HG03521 (cell line): ENCODE results near the gene AEN.

ENCODE experiments used
- ATAC-seq: cut with Tn5 transposase; IDR thresholded peaks from one replicate; pipeline ENCODE4 v1.9.1; 2021; ENCODE audit warnings: mild to moderate bottlenecking, moderate library complexity; ENCODE audit not compliant: unreplicated experiment

Gene AEN, protein sequence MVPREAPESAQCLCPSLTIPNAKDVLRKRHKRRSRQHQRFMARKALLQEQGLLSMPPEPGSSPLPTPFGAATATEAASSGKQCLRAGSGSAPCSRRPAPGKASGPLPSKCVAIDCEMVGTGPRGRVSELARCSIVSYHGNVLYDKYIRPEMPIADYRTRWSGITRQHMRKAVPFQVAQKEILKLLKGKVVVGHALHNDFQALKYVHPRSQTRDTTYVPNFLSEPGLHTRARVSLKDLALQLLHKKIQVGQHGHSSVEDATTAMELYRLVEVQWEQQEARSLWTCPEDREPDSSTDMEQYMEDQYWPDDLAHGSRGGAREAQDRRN

DNA sequence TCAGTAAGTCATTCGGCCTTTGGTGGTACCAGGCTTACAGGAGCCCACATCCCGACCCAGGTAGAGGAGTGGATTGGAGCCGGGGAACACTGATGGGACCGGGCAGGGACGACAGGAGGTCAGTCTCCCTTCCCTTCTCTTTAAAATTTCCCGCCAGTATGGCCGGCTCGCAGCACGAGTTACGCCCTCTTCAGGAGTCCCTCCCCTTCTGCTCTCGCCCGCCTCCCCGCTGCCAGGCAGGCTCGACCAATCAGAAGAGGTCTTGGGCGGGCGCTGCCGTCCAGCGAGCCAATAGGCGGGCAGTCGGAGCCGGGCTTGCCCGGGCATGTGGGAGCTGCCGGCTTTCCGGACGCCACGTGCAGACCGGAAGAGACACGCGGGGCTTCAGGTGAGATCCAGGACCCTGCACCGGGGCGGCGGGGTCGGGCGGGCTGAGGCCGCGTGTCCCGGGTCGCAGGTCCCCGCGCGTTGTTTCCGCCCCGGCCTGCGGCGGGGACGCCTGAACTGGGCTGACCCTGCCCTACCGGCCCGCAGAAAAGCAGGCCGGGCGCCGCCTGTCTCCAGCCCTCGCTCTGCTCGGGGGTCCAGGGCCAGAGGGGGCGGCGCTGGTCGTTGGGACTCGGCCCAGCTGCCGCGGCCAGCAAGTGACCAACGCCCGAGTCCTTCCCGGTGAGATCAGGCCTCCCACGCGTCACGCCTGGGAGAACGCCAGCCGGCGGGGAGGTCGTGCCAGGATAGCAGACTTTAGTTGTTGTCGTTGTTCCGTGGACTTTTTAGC is at the start of gene AEN:
Gene AEN (plus strand): TSS at position 346 of the 778 bp plus-strand sequence. CDS start 4,870 bp downstream, outside the sequence.
- ATAC-seq: peak; percentile 96

DNA sequence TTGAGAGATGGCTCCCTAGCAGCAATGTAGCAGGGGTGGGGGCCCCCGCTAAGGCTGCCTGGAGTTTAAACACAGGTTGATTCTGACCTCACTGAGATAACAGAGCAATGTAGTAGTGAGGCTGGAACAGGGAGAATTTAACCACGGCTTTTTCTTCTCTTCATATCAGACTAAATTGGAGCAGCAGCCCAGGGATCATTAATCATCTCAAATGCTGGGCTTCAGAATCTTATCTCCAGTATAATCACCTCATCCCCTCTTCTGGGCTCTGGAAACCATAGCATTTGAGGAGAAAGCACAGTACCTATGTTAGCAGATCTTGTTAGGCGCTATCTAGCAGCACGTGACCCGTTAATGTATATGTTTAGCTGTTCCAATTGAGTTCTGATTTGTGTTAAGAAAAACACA is 49.3 kb upstream of the AEN start:
- ATAC-seq: no peak

DNA sequence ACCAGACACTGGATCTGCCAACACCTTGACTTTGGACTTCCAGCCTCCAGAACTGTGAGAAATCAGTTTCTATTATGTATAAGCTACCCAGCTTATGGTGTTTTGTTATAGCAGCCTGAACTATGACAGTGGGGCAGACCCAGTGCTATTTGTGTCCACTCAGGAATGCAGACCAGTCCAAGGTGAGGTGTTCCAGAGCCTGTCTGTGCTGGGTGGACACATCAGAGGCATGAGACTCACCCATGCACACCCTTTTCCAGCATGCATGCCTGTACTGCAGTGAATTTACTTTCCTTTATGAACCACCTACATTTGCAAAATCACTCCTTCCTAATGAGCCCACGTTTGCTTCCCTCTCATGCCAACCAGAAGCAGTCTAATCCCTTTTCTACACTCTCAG is 47.1 kb upstream of the AEN start:
- ATAC-seq: no peak

DNA sequence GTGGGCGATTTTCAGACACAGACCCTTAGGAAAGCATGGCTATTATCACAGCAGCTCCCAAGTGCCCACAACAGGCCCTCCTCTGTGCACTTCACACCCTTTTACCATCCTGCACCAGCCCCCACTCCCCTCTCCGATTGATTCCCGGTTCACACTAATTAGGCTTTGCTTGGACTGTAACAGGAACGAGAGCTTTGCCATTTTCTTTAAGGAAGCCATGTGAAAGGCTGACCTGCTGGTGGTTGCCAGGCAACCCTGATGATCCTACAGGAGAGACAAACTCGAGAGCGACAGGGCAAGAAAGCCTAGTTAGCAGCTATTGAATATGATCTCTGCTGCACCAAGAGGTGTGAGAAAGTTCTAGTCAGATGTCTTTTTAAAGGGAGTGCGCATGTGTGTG is 46.5 kb upstream of the AEN start:
- ATAC-seq: no peak

DNA sequence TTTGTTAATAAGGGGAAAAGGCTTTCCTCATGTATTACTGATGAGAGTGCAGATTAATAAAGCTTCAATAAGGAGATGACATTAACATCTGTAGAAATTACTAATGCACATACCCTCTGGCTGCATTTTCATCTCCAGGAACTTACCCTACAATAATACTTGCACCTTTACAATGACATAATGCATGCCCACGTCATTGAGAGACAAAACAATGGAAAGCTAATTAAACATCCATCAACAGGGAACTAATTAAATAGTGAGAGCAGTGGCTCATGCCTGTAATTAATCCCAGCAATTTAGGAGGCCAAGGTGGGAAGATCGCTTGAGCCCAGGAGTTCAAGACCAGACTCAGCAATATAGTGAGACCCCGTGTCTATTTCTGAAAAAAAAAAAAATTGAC is 41.8 kb upstream of the AEN start:
- ATAC-seq: no peak

DNA sequence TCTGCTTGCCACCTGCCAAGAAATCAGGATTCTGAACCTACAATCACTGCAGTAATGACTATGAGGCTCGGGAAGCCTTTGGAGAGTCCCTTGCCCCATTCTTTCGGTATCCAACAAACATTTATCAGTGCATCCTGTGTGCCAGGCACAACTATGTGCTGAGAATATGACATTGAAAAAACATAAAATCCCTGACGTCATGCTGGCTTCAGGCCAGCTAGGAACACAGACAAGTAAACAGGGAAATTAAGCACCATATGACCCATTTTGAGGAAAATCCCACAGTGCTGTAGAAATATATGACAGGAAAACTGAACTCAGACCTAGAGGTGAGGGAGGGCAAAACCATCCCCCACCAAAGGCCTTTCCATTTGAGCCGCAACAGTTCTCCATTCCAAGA is 40.6 kb upstream of the AEN start:
- no peak for ATAC-seq

DNA sequence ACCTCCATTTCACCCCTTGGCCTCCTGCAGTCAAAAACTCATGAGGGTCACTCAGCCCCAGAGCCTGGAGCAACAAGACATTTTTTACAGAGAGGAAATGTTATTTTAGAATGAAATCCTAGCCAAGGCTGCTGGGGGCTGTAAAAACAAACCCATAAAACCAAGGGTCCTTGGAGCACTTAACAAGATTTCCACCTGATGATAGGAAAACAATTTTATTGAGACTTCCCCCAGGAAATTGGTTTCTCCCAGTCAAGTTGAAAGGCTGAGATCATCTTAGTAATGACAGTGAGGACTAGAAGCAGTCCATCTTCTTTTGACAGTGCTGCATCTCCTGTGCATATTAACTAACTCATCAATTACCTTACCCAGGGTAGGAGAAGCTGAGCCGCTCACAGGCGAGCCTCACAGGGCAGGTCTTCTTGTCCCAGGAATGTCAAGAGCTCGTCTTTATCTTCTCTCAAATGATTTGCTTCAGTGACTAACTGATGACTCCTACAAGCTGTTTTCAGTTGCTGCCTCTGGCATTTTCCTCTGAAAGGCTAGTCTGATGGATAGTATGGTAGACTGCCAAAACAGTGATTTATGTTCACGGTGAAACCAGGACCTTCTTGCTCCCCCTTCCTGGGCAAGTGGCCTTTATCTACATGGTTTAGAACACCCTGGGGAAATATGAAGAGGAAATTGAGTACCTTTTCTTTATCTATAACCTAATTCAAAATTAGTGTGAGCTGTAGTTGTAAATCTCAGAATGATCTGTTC is 34.6 kb upstream of the AEN start:
- ATAC-seq: no peak

DNA sequence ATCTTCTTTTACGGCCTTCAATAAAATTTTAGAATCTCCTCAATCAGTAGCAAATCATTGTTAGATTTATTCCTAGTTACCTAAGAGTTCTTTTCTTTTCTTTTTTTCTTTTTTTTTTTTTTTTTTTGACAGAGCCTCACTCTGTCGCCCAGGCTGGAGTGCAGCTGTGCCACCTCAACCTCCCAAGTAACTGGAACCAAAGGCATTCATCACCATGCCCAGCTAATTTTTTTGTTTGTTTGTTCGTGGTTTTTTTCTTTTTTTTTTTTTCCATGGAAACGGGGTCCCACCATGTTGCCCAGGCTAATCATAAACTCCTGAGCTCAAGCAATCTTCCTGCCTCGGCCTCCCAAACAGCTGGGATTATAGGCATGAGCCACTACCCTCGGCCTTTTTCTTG is 30.4 kb upstream of the AEN start:
- no peak for ATAC-seq

DNA sequence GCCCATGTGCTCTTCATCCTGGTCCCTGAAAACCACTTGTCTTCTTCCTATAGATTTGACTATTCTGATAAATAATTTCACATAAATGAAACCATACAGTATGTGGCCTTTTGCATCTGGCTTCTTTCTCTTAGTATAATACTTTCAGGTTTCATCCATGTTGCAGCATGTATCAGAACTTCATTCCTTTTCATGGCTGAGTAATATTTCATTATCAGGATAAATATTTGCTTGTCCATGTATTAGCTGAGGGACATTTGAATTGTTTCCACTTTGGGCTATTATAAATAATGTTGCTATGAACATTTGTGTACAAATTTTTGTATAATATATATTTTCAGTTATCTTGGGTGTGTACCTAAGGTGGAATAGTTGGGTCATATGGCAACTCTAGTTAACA is 29.8 kb upstream of the AEN start:
- ATAC-seq: no peak

DNA sequence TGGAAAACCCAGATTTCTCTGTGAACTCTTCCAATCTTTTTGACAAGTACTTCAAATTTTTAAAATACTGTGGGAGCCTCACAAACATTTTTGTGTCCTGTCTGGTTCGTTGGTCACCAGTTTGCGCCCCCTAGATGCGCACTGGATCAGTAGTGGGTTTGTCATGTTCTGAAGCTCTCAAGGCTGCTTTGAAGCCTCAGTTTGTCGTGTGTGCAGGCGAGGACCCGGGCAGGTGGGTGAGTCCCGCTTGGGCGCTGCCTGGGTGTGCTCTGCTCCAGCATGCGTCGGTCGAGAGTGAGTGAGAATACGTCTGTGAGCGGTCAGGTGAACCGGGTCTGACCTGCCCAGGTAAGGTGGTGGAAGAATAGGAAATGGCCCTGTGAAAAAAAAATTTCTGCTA is 17.3 kb upstream of the AEN start:
- no peak for ATAC-seq

DNA sequence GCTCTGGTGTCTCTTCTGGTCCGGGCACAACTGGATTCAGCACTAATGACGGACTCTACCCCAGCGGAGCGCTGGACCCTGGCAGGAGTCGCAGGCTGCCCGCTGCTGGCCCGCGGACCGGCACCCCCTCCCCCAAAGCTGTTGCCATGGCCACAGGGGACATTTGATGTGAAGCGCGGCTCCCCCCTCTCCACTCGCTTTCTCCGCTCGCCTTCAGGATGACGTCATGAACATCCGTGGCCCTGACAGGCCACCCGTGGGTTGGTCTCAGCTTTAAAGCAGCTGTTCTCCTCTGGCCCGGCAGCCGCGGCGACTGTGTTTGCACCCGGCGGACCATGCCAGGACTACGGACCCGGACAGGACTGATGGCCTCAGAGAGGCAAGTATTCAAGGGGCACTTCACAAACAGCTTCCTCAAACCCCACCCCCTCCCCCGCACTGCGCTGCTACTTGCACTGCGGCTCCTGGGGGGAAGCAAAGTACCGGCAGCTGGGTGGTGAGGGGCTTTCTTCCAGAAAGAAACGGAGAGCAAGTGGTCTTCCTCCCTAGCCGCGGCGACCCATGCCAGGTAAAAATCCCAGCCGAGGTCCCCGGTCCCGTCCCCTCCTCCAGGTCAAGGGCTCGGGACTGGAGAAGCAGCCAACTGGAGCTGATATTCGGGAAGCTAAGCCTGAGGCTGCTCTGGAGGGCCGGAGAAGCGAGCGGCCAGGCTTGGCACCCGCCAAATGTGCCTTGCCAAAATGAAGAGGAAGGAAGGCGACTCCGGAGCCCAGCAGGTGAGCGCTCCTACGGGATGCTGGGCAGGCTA is 16.6 kb upstream of the AEN start:
- ATAC-seq: no peak

DNA sequence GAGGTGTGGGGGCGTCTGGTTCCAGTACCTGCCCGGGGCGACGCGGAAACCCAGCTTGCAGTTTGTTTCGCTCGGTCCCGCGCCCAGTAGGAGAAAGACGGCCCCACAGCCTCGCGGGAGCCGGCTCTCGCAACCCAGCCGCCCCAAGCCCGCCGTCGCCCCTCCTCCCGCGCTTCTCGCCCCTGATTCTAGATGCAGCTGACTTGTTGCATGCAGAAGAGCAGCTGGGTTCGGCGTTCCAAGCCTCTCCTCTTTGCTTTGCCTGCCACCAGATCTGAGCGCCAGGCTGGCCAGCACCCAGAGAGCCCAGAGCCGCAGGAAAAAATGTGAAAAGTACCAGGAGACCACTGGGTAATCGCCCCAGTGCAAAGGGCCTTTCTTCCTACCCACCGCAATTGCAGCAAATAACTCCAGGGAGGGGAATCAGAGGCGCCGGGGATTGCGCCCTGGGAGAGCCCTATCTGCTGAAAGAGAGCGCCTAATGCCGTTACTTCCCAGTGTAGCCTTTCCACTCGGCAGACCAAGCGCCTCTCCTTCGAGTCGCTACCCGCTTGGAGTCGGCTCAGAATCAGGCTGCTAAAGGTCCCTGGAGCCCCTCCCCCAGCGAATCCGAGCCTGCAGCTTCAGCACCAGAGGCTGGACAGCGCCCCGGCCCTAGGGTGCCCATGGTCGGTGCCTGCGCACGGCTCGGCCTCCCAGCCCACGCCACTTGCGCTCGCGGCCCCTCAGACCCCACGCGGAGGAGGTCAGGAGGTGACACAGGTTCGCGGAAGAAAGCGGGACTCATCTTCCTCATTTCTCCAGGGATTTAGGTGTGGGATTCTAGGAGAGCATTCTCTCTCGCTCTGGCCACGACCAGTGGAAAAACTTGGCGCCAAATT is 15.7 kb upstream of the AEN start:
- ATAC-seq: no peak

DNA sequence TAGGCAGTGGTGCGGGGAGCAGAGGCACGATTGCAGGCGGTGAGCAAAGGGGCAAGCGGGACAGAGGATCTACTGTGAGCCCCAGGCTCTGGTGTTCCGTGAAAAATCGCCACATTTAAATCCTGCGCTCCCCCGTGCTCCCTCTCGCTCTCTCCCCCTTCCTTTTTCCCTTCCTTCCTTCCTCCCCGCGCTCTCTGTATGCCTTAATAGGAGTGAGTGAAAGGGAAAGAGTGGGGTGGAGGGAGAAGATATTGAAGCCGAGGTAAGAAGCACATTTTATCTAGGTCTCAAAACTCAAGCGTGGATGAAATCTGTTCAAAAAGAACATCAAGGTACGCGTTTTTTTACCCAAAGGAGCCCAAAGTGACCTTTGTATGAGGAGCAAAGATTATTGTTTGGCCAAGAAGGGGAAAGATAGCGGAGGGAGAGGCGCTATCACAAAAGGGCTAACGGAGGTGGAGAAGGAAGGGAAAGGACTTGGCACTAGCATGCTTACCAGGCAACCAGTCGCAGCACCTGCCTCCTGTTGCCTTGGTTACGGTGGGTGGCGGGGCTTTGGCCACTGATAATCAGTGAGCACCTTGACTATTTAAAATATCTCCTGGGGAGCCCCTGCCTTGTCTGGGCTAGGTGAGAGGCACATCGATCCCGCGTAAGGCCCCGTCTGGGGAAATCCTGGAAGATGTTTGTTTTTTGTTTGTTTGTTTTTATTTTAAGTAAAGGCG is 14.9 kb upstream of the AEN start:
- no peak for ATAC-seq

DNA sequence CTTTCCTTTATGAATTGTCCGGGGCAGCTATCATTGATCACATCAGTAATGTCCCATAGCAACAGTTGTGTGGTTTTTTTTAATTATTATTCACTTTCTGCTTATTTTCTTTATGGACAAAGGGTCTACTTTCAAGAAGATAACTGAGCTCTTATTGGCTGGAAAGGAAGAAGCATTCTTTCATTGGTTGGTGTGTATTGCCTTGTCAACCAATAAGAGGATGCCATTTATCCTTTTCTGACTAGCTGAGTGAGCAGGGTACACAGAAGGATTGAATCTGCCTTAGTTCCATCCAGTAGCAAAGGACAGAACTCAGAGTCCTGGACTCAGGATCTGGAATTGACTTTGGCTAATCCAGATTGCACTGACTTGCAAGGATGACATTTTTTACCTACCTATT is 13.2 kb upstream of the AEN start:
- ATAC-seq: no peak

DNA sequence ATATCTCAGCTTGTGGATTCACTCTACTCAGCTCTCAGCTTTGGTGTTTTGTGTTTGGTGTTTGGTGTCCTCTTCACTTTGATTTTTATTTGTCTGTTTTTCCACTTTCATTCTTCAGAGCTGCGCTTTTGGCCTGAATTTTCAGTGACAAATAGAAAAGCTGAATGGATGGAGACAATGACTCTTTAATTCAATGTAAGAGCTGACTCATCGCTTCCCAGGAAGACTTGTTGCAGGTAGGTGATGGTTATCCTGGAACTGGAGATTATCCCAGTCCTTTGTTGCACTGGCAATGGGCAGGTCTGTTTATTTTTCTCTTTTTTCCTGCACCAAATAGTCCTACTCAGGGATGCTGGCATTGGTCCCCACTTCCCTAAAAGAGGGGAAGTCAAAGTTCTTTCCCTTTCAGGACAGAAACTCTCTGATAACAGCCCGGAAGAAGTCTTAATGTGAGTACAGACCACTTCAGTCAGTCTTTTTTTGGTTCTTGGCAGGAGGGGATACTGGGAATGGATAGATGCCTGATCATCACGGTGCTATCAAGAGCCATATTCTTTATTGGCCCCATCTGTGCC is 12.4 kb upstream of the AEN start:
- no peak for ATAC-seq

DNA sequence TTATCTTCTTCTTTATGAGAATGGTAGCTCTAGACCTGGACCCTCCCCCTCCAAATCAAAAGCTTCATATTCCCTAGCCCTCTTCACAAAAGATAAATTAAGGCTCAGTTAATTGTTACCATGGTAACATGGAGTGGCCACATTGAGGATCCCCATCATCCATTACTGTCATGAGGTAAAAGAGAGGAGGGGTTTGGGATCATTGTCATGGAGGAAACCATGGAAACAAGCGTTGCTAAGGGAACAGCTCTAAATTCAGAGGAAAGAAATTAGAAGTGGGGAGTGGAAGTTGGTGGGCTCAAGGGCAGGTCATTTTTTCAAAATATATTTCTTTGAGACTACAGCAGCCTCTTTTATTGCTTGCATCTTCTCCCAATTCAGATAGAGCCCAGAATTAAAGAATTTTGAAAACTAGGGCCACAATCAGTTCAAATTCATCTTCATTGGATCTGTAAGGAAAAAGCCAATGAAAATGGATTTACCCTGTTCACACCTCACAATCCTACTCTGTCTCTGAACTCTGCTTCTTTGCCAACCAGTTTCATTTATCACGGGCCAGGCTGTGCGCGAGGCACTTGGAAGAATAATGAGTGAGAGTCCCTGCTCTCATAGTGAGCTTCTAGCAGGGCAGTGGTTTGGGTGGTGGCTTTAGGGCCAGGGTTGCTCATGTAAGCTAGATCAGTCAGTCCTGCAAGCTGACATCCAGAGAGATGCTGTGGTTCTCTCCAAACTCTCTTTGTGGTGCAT is 11.6 kb upstream of the AEN start:
- no peak for ATAC-seq

DNA sequence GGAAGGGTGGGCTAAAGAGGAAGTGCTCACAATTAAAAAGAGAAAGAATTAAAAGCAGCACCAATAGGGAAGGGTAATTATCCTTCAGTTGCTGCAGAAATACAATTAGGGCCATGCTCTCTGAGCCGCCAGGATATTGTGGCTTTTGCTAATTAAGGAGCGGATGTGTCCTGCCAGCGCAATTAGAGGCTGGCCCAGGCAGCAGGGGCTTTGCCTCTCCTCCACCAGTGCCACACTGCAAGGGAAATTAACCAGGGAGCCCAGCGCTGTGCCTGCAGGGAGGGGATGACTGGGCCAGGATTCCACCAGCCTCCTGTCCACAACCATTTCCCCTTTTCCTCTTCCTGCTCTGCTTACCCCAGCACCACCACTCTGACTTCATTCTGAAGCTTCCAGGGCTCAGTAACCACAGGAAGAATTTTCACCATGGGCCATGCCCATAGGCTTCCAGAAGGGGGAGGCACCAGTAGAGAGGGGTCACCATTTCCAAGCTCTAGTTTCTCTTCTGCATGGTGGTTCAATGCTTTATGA is 10.4 kb upstream of the AEN start:
- no peak for ATAC-seq

DNA sequence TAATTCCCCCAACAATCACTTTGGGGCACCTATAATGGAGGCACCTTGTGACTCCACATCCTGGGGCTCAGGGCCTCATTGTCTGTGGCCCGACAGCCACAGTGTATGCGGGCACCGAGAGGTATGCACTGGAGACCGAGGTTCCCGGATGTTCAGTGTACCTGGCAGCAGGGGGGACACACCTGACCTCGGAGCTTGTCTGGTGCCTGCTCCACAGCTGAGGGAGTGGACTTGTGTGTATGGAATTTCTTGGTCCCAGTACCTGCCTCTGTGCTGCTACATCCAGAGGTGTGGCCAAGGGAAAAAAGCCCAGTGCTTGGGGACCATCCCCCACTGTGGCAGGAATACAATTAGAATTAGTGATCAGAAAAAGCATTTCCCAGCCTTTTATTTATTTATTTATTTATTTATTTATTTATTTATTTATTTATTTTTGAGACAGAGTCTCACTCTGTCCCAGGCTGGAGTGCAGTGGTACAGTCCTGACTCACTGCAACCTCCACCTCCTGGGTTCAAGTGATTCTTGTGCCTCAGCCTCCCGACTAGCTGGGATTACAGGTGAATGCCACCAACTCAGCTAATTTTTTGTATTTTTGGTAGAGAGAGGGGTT is 8.8 kb upstream of the AEN start:
- ATAC-seq: no peak
